Glutamatergic neuron (in vitro differentiated cells): ENCODE data around the gene TMEM108. TPM values are rescaled to one million over a fixed set of nuclear protein-coding genes. Genes with fewer than 3 reads are reported as not detected.

ENCODE experiments used
- DNase-seq: peaks from one replicate; pipeline ENCODE4 v3.0.0; 2022
- H3K27ac Mint-ChIP-seq: one replicate; pipeline ENCODE4 v1.8.0; 2020; ENCODE audit warnings: mild to moderate bottlenecking, mixed read lengths, inconsistent platforms; ENCODE audit not compliant: unreplicated experiment
- H3K27me3 Mint-ChIP-seq: one replicate; pipeline ENCODE4 v1.8.0; 2020; ENCODE audit warnings: mild to moderate bottlenecking, moderate library complexity, mixed read lengths, inconsistent platforms; ENCODE audit not compliant: unreplicated experiment
- H3K36me3 Mint-ChIP-seq: one replicate; pipeline ENCODE4 v1.8.0; 2020; ENCODE audit warnings: mild to moderate bottlenecking, mixed read lengths, inconsistent platforms; ENCODE audit not compliant: unreplicated experiment
- H3K4me1 Mint-ChIP-seq: one replicate; pipeline ENCODE4 v1.8.0; 2020; ENCODE audit warnings: mild to moderate bottlenecking, low read depth, mixed read lengths, inconsistent platforms; ENCODE audit not compliant: unreplicated experiment
- H3K4me3 Mint-ChIP-seq: one replicate; pipeline ENCODE4 v1.8.0; 2020; ENCODE audit warnings: mild to moderate bottlenecking, mixed read lengths, inconsistent platforms; ENCODE audit not compliant: unreplicated experiment
- H3K9me3 Mint-ChIP-seq: one replicate; pipeline ENCODE4 v1.8.0; 2020; ENCODE audit warnings: mild to moderate bottlenecking, moderate library complexity, mixed read lengths, inconsistent platforms; ENCODE audit not compliant: unreplicated experiment
- total RNA-seq: library from RNA; stranded (reverse); fragmentation: NEBNext Ultra II Directional; extraction: Animal tissue kit (Norgen Biotek cat#: 25700); gene quantifications from one replicate; pipeline ENCODE4 v1.2.1, GENCODE V29; 2021; ENCODE audit not compliant: unreplicated experiment
- TF ChIP-seq, protein P1 (sequence below): fragments of 200-600 bp; sonication (generic); IDR thresholded peaks from one replicate; pipeline ENCODE4 v1.5.0; 2021; ENCODE audit not compliant: partially characterized antibody, unreplicated experiment

The TMEM108 gene
- total RNA-seq, 1 donor from 2014 or later = 9.0 TPM

DNA sequence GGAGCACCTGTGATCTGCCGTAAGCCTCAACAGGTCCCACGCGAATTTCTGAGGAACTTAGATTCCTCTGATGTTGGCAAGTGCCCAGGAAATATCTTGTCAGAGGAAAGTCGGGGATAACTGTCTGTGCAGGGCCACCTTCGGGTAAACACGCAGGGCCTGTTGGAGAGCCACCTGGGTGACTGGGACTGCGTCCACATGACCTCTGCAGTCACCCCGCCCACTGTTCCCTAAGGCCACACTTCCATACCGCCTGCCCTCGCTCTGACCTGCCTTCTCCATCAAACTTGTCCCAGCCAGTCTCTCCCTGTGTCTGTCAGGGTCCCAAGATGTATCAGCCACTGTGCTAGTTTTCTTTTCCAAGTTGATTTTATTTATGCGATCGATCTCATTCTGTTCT, 390.4 kb downstream of the TMEM108 start:
- DNase-seq = no peak
- H3K27ac Mint-ChIP-seq = no peak overlapping the region
- no peaks in the 10 kb centered on the region for H3K4me1 Mint-ChIP-seq
- H3K4me3 Mint-ChIP-seq = no peak overlapping the region
- TF ChIP-seq, protein P1, sequence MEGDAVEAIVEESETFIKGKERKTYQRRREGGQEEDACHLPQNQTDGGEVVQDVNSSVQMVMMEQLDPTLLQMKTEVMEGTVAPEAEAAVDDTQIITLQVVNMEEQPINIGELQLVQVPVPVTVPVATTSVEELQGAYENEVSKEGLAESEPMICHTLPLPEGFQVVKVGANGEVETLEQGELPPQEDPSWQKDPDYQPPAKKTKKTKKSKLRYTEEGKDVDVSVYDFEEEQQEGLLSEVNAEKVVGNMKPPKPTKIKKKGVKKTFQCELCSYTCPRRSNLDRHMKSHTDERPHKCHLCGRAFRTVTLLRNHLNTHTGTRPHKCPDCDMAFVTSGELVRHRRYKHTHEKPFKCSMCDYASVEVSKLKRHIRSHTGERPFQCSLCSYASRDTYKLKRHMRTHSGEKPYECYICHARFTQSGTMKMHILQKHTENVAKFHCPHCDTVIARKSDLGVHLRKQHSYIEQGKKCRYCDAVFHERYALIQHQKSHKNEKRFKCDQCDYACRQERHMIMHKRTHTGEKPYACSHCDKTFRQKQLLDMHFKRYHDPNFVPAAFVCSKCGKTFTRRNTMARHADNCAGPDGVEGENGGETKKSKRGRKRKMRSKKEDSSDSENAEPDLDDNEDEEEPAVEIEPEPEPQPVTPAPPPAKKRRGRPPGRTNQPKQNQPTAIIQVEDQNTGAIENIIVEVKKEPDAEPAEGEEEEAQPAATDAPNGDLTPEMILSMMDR = no peak
- H3K27me3 Mint-ChIP-seq = no peaks in the 10 kb centered on the region
- no peaks in the 10 kb centered on the region for H3K36me3 Mint-ChIP-seq
- H3K9me3 Mint-ChIP-seq = no peaks in the 10 kb centered on the region

- H3K36me3 Mint-ChIP-seq = no peaks in the 10 kb centered on the region
- H3K4me1 Mint-ChIP-seq = no peaks in the 10 kb centered on the region
- H3K27ac Mint-ChIP-seq = no peak overlapping the region
- no peaks in the 10 kb centered on the region for H3K27me3 Mint-ChIP-seq
- no peak for DNase-seq
- no peaks in the 10 kb centered on the region for H3K9me3 Mint-ChIP-seq
- TF ChIP-seq, protein P1 = no peak
- no peak overlapping the region for H3K4me3 Mint-ChIP-seq
Observed at GRCh38 chr3:133429063-133429462, 390.9 kb downstream of the TMEM108 start.

GRCh38 chr3:133439563-133439962, 401.4 kb downstream of the TMEM108 start:
- H3K36me3 Mint-ChIP-seq = peaks cover 9% of the 10 kb centered on the region
- H3K9me3 Mint-ChIP-seq = peaks cover 5% of the 10 kb centered on the region
- TF ChIP-seq, protein P1 = no peak
- no peak overlapping the region for H3K4me3 Mint-ChIP-seq
- DNase-seq = no peak
- H3K4me1 Mint-ChIP-seq = peaks cover 8% of the 10 kb centered on the region
- H3K27me3 Mint-ChIP-seq = peaks cover 2% of the 10 kb centered on the region
- no peak overlapping the region for H3K27ac Mint-ChIP-seq

DNA sequence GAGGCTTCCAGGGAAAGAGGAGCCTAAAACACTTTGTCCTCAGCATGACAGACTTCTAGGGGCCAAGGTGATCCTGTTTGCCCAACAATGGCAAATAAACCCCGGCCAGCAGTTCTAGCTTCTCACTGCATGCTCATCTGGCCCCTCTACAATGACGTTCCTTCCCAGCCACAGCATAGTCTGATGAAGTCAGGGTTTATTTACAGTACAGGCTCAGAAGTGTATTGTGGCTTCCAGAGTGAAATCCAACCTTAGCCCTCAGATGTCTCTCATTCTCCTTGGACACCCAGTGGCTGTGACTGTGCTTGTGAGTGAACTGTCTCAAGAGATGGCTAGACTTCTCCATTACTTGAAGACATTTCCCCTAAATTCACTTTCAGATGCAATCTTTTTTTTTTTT, 402.5 kb downstream of the TMEM108 start:
- H3K27me3 Mint-ChIP-seq = peaks cover 5% of the 10 kb centered on the region
- H3K4me3 Mint-ChIP-seq = no peak overlapping the region
- no peak overlapping the region for H3K27ac Mint-ChIP-seq
- no peak for DNase-seq
- H3K4me1 Mint-ChIP-seq = peaks cover 8% of the 10 kb centered on the region
- peaks cover 9% of the 10 kb centered on the region for H3K36me3 Mint-ChIP-seq
- TF ChIP-seq, protein P1 = no peak
- H3K9me3 Mint-ChIP-seq = peaks cover 5% of the 10 kb centered on the region

DNA sequence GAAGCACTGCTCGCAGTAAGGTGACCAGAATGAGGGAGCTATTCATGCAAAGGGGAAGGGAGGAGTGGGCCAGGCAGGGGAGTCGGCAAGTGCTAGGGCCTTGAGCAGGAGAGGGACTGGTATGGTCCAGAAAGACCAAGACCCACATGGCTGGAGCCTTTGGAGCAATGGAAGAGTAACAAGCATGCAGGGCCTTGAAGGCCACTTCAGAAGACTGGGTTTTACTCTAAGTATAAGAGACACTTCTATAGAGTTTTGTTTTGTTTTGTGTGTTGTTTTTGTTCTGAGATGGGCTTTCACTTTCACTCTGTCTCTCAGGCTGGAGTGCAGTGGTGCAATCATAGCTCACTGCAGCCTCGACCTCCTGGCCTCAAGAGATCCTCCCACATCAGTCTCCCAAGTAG, 403.7 kb downstream of the TMEM108 start:
- Mint-ChIP-seq H3K4me3 (no peak overlapping the region), H3K27ac (no peak overlapping the region), H3K36me3 (peaks cover 9% of the 10 kb centered on the region)

More for the DNA sequence above, 403.7 kb downstream of the TMEM108 start:
- Mint-ChIP-seq H3K27me3 (peaks cover 5% of the 10 kb centered on the region), H3K9me3 (peaks cover 5% of the 10 kb centered on the region), H3K4me1 (peaks cover 8% of the 10 kb centered on the region)
- TF ChIP-seq, protein P1 = no peak
- DNase-seq = no peak
